ENCODE measurements around the gene SGTA. TPM values are rescaled to one million over a fixed set of nuclear protein-coding genes. Genes with fewer than 3 reads are reported as not detected.
A peak's percentile ranks its signal among the peaks of the same experiment; 100 is the strongest.

The SGTA gene
- total and polyA plus RNA-seq, 4 donors = 16.7 to 38.4 (median 21.0) TPM

GRCh38 chr19:2810141-2811091 lies 27.3 kb upstream of the SGTA start:
- Histone ChIP-seq H3K9me3 (ENCODE audit: control insufficient read depth in 4 of 4, low read length in 3 of 4) (no peaks in the 10 kb centered on the region), H3K9ac (ENCODE audit: low read depth in 1 of 2, low read length in 2 of 2) (no peak overlapping the region), H3K27me3 (ENCODE audit: control insufficient read depth in 4 of 4, insufficient read depth in 4 of 4, low read length in 3 of 4) (no peaks in the 10 kb centered on the region), H3K36me3 (ENCODE audit: control insufficient read depth in 4 of 4, insufficient read depth in 3 of 4, low read depth in 1 of 4, low read length in 3 of 4) (peaks cover 0 to 29% (median 6%) of the 10 kb centered on the region in 4 donors), H3K4me1 (ENCODE audit: control insufficient read depth in 4 of 4, insufficient read depth in 4 of 4, low read length in 3 of 4) (peaks cover 5 to 34% (median 23%) of the 10 kb centered on the region in 4 donors), H3K4me3 (ENCODE audit: low read depth in 1 of 3, low read length in 3 of 3) (no peak overlapping the region), H3K27ac (ENCODE audit: low read depth in 1 of 2, low read length in 2 of 2) (peak overlapping the region; percentile 48 to 82)
- 96% methylated on average over 58 of the region's 58 CpGs for WGBS
- TF ChIP-seq TAF1 (conservative IDR thresholded peaks at IDR 0.05) = no peak
- TF ChIP-seq EGR1 (IDR thresholded peaks at IDR 0.05; ENCODE audit: low read depth in 2 of 2) = no peak
- no peak for TF ChIP-seq RAD21 (IDR thresholded peaks at IDR 0.05)
- DNase-seq (ENCODE audit: low spot score) = no peak

DNA sequence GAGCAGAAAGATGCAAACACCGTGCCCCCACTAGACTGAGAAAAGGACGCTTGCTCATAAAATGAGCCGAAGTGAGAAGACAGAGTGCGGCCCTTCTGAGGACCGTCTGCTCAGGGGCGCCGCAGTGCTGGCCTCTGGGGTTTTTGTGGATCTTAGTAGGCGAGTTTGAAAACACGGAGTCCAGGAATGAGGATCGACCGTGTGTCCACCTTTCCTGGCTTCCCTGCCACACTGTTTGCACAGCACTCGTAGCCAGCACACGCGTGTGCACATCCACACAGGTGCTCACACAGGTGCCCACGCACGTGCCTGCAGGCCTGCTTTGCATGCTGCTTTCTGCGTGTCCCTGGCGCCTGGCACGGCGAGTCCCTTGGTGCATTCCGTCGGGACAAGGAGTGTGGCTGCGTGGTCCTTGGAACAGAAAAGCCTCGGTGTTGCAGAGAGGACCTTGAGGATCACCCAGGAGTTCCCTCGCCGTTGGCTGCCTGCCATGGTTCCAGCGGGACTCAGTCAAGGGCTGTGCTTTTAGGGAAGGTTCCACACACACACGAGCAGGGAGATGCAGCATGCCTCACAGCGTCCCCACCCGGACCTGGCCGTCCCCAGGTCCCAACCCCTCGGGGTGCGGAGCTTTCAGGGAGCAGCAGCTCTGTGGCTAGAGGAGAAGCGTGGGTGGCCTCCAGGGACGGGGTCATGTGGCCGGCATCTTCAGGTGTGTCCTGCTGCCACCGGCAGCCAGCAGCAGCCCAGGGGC lies 26.5 kb upstream of the SGTA start:
- peaks cover 0 to 35% (median 6%) of the 10 kb centered on the region in 4 donors for H3K36me3 ChIP-seq (ENCODE audit: control insufficient read depth in 4 of 4, insufficient read depth in 3 of 4, low read depth in 1 of 4, low read length in 3 of 4)
- 96% methylated on average over 37 of the region's 37 CpGs for WGBS

More for the DNA sequence above, 26.5 kb upstream of the SGTA start:
- TF ChIP-seq REST (IDR thresholded peaks at IDR 0.05) = no peak
- no peak for TF ChIP-seq EGR1 (IDR thresholded peaks at IDR 0.05; ENCODE audit: low read depth in 2 of 2)
- Histone ChIP-seq H3K4me3 (ENCODE audit: low read depth in 1 of 3, low read length in 3 of 3) (no peak overlapping the region), H3K4me1 (ENCODE audit: control insufficient read depth in 4 of 4, insufficient read depth in 4 of 4, low read length in 3 of 4) (peaks cover 5 to 34% (median 23%) of the 10 kb centered on the region in 4 donors), H3K9me3 (ENCODE audit: control insufficient read depth in 4 of 4, low read length in 3 of 4) (no peaks in the 10 kb centered on the region), H3K9ac (ENCODE audit: low read depth in 1 of 2, low read length in 2 of 2) (no peak overlapping the region), H3K27ac (ENCODE audit: low read depth in 1 of 2, low read length in 2 of 2) (no peak overlapping the region), H3K27me3 (ENCODE audit: control insufficient read depth in 4 of 4, insufficient read depth in 4 of 4, low read length in 3 of 4) (no peaks in the 10 kb centered on the region)
- no peak for DNase-seq (ENCODE audit: low spot score)
